Fibroblast of lung (primary cell): ENCODE measurements around the gene MAPKAPK2. TPM values are rescaled to one million over a fixed set of nuclear protein-coding genes. Genes with fewer than 3 reads are reported as not detected.

ENCODE experiments used
- DNase-seq, 2 donors: peaks; one replicate each; pipeline versions ENCODE4 v3.0.0 to v3.0.0-alpha.2; 2010; ENCODE audit warnings: low read depth in 2 of 2
- H2AFZ ChIP-seq: 2 replicates; pipeline ENCODE4 v1.5.1; 2012; ENCODE audit warnings: low read length, control low read depth, inconsistent platforms
- H3K27ac ChIP-seq: 2 replicates; pipeline ENCODE4 v1.5.1; 2011; ENCODE audit warnings: low read length, control low read depth; ENCODE audit not compliant: insufficient read depth
- H3K27me3 ChIP-seq: 2 replicates; pipeline ENCODE4 v1.5.1; 2011; ENCODE audit warnings: mild to moderate bottlenecking, low read length; ENCODE audit not compliant: control insufficient read depth, insufficient read depth
- H3K36me3 ChIP-seq: 2 replicates; pipeline ENCODE4 v1.5.1; 2011; ENCODE audit warnings: low read length; ENCODE audit not compliant: control insufficient read depth, insufficient read depth
- H3K4me1 ChIP-seq: 2 replicates; pipeline ENCODE4 v1.5.1; 2011; ENCODE audit warnings: low read length; ENCODE audit not compliant: control insufficient read depth, insufficient read depth; ENCODE audit errors: extremely low read depth
- H3K4me2 ChIP-seq: 2 replicates; pipeline ENCODE4 v1.5.1; 2011; ENCODE audit warnings: low read length, control low read depth; ENCODE audit not compliant: insufficient read depth; ENCODE audit errors: extremely low read depth
- H3K4me3 ChIP-seq, 4 experiments: fragments of 200-600 bp in 1 of 4; sonication (generic) in 1 of 4; replicated peaks in 1 of 4; 2 replicates each; pipeline ENCODE4 v1.5.1; 2011 to 2016; ENCODE audit warnings: low read length in 4 of 4, low read depth in 3 of 4, mild to moderate bottlenecking in 3 of 4, control low read depth in 2 of 4, inconsistent platforms in 1 of 4, mixed read lengths in 1 of 4; ENCODE audit not compliant: insufficient read depth in 1 of 4; ENCODE audit errors: control extremely low read depth in 1 of 4
- H3K79me2 ChIP-seq: 2 replicates; pipeline ENCODE4 v1.5.1; 2012; ENCODE audit warnings: mild to moderate bottlenecking, low read length, inconsistent platforms; ENCODE audit not compliant: control insufficient read depth, insufficient read depth
- H3K9ac ChIP-seq: 2 replicates; pipeline ENCODE4 v1.5.1; 2011; ENCODE audit warnings: mild to moderate bottlenecking, low read length, control low read depth; ENCODE audit not compliant: insufficient read depth
- H3K9me3 ChIP-seq: 2 replicates; pipeline ENCODE4 v1.5.1; 2012; ENCODE audit warnings: low read depth, low read length; ENCODE audit not compliant: control insufficient read depth, insufficient read depth
- H4K20me1 ChIP-seq: 2 replicates; pipeline ENCODE4 v1.5.1; 2011; ENCODE audit warnings: low read length; ENCODE audit not compliant: control insufficient read depth, insufficient read depth; ENCODE audit errors: extremely low read depth
- CTCF ChIP-seq, 2 donors: IDR thresholded peaks in 1 of 2; conservative IDR thresholded peaks in 1 of 2; 1 replicate in 1 of 2; 2 replicates in 1 of 2; pipeline ENCODE4 v1.5.1; 2011 to 2012; ENCODE audit warnings: low read length in 2 of 2, control low read depth in 1 of 2, inconsistent platforms in 1 of 2, low read depth in 1 of 2, mild to moderate bottlenecking in 1 of 2
- EZH2 ChIP-seq: IDR thresholded peaks from 2 replicates; pipeline ENCODE4 v1.5.1; 2012; ENCODE audit warnings: low read length, control low read depth, mild to moderate bottlenecking; ENCODE audit errors: missing control alignments
- polyA plus RNA-seq, 2 donors: library from polyadenylated mRNA; depleted of rRNA in 1 of 2; stranded (reverse) in 1 of 2; unstranded in 1 of 2; fragments of >200 nt; gene quantifications; 2 replicates each; pipeline ENCODE4 v1.2.1, GENCODE V29; 2011 to 2012; ENCODE audit warnings: missing spikeins in 1 of 2
- total RNA-seq: library from RNA; depleted of rRNA; stranded (reverse); fragments of >200 nt; gene quantifications from 2 replicates; pipeline ENCODE4 v1.2.1, GENCODE V29; 2014

MAPKAPK2 gene
- total and polyA plus RNA-seq, 2 donors (not counting 1 experiment from before 2014, with no cell fraction given): 51.9 to 85.7 TPM

DNA sequence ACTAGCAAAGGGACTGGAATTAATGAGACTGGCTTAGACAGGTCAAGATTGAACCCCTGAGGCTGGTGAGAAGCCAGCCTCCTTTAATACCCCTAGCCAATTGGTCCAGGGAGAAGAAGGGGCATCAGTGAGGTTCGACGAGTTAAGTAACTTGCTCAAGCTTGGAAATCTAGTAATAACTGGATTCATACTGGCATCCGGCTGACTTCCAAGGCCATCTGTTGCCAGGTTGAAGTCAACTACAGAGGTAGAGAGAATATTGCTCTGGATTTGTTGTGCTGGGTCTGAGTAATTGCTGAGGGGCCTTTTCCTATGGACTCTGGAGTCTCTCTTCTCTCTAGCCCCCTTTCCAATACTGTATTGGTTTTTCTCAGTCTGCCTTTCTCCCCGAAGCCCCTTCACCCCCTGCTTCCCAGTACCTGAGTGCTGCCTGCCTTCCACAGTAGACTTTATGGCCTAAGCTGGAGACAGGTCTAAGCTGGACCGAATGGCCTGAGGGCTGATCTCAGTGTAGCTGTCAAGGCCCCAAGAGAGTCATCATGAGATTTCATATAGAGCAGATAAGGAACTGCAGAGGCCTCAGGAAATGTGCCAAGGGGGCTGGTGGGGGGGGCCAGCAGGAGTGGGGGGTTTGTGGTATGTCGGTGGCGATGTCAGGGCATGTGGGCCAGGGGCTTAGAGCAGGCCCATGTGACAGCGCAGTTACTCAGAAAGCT, 43.4 kb downstream of the MAPKAPK2 start:
- Histone ChIP-seq H3K27me3 (no peaks in the 10 kb centered on the region), H3K36me3 (peaks cover 18% of the 10 kb centered on the region), H2AFZ (no peak overlapping the region), H3K4me2 (no peak overlapping the region), H3K4me3 (no peak overlapping the region), H3K9me3 (no peaks in the 10 kb centered on the region), H3K4me1 (peaks cover 9% of the 10 kb centered on the region), H3K79me2 (peaks cover 43% of the 10 kb centered on the region), H3K27ac (no peak overlapping the region), H3K9ac (no peak overlapping the region), H4K20me1 (peaks cover 7% of the 10 kb centered on the region)
- DNase-seq: no peak
- TF ChIP-seq EZH2 (no peak), CTCF (conservative IDR thresholded peaks at IDR 0.05 in 1 of 2, IDR thresholded peaks at IDR 0.05 in 1 of 2; ENCODE audit: low read depth in 1 of 2, low read length in 2 of 2) (no peak)

- Histone ChIP-seq H3K9me3 (no peaks in the 10 kb centered on the region), H2AFZ (no peak overlapping the region), H3K4me3 (no peak overlapping the region), H4K20me1 (peaks cover 7% of the 10 kb centered on the region), H3K79me2 (peaks cover 38% of the 10 kb centered on the region), H3K27me3 (no peaks in the 10 kb centered on the region), H3K4me2 (no peak overlapping the region), H3K9ac (no peak overlapping the region), H3K27ac (no peak overlapping the region), H3K4me1 (peaks cover 4% of the 10 kb centered on the region), H3K36me3 (peaks cover 19% of the 10 kb centered on the region)
- no peak for TF ChIP-seq EZH2
- TF ChIP-seq CTCF (conservative IDR thresholded peaks at IDR 0.05 in 1 of 2, IDR thresholded peaks at IDR 0.05 in 1 of 2; ENCODE audit: low read depth in 1 of 2, low read length in 2 of 2): no peak
- no peak for DNase-seq
Measured at GRCh38 chr1:206728697-206728987, 43.9 kb downstream of the MAPKAPK2 start.

DNA sequence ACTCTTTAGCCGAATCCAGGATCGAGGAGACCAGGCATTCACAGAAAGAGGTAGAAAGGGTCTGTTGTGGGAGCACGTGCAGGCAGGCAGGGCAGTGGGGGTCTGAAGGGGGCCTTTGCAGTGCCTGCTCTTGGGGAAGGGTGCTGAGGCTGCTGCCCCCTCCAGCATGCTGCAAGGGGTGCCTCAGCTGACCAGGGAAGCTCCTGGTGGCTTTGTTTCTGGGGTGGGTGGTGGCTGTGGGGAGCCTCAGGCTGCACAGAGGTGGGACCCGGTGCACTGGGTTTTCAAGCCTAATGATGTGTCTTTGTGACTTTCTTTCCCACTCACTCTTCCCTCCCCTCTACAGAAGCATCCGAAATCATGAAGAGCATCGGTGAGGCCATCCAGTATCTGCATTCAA, 44.3 kb downstream of the MAPKAPK2 start:
- peaks cover 36% of the 10 kb centered on the region for H3K79me2 ChIP-seq
- no peaks in the 10 kb centered on the region for H3K4me1 ChIP-seq
- no peak overlapping the region for H2AFZ ChIP-seq
- no peak overlapping the region for H3K4me3 ChIP-seq
- H3K4me2 ChIP-seq: no peak overlapping the region
- no peak for DNase-seq
- no peaks in the 10 kb centered on the region for H3K27me3 ChIP-seq
- no peak for TF ChIP-seq CTCF (conservative IDR thresholded peaks at IDR 0.05 in 1 of 2, IDR thresholded peaks at IDR 0.05 in 1 of 2; ENCODE audit: low read depth in 1 of 2, low read length in 2 of 2)
- no peak for TF ChIP-seq EZH2
- peaks cover 7% of the 10 kb centered on the region for H4K20me1 ChIP-seq
- H3K9me3 ChIP-seq: no peaks in the 10 kb centered on the region
- no peak overlapping the region for H3K9ac ChIP-seq
- no peak overlapping the region for H3K27ac ChIP-seq
- peaks cover 19% of the 10 kb centered on the region for H3K36me3 ChIP-seq
